Activated gamma-delta T cell treated with anti-CD3 and anti-CD28 coated beads, Interleukin-2, amount 50 U/mL, for 16 hours (primary cell): ENCODE results near the gene WDR38.
"Not testable (repeated sequence)": the region's sequence is repeated elsewhere in the genome, so short reads cannot be mapped to it uniquely, and the experiment has no call there.

ENCODE experiments used
- DNase-seq: peaks from one replicate; pipeline ENCODE4 v3.0.0-alpha.2; 2020; ENCODE audit warnings: low read depth

WDR38 gene

DNA sequence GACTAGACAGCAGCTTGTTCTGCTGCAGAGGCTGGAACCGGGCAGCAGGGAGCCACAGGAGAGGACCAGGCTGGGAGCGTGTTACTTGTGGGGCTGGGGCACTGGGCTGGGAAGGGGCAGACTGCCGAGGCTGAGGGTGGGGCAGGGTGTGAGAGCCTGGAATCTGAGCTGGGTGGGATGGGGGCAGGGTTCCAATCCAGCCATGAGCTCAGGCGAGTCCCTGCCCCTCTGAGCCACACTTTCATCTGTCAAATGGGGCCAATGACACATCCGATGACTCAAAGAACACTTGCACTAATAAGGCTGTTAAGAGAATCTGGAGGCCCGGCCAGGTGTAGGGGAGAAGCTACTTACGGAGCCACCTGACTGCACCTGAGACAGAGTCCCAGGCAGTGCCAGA is 18.7 kb upstream of the WDR38 start:
- no peak for DNase-seq

DNA sequence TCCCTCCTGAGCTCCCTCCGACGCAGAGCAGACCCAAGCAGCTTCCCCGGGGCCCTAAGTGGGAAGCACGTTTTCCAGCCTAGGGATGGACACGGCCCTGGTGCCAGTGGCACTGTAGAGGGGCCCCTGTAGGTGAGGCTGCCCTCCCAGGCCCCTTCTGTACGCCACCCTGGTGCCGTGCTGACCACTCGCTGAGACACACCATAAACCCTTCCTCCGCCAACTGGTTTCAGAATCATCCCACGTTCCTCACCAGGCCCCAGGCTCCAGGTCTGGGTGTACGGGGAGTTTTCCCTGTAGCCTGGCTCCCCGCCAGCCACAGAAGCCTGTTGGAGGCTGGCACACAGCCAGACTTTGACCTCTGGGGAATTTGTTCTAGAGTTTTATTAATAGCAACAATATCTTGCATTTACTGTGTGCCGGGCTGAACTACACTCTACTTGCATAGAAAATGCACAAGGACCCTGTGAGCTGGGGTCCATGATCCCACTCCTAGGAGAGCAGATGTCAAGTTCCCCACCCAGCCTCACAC is 18.2 kb upstream of the WDR38 start:
- no peak for DNase-seq

DNA sequence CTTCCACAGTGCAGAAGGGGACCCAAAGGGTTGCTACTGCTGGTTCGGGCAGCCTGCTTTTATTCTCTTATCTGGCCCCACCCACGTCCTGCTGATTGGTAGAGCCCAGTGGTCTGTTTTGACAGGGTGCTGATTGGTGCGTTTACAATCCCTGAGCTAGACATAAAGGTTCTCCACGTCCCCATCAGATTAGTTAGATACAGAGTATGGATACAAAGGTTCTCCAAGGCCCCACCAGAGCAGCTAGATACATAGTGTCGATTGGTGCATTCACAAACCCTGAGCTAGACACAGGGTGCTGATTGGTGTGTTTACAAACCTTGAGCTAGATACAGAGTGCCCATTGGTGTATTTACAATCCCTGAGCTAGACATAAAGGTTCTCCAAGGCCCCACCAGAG is 15.1 kb upstream of the WDR38 start:
- not testable (repeated sequence) for DNase-seq

DNA sequence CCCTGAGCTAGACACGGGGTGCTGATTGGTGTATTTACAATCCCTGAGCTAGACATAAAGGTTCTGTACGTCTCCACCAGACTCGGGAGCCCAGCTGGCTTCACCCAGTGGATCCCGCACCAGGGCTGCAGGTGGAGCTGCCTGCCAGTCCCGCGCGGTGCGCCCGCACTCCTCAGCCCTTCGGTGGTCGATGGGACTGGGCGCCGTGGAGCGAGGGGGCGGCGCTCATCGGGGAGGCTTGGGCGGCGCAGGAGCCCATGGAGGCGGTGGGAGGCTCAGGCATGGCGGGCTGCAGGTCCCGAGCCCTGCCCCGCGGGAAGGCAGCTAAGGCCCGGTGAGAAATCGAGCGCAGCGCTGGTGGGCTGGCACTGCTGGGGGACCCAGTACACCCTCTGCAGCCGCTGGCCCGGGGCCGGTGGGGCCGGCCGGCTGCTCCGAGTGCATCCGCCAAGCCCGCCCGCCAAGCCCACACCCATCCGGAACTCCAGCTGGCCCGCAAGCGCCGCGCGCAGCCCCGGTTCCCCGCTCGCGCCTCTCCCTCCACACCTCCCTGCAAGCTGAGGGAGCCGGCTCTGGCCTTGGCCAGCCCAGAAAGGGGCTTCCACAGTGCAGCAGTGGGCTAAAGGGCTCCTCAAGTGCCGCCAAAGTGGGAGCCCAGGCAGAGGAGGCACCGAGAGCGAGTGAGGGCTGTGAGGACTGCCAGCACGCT is 14.5 kb upstream of the WDR38 start:
- DNase-seq = not testable (repeated sequence)

DNA sequence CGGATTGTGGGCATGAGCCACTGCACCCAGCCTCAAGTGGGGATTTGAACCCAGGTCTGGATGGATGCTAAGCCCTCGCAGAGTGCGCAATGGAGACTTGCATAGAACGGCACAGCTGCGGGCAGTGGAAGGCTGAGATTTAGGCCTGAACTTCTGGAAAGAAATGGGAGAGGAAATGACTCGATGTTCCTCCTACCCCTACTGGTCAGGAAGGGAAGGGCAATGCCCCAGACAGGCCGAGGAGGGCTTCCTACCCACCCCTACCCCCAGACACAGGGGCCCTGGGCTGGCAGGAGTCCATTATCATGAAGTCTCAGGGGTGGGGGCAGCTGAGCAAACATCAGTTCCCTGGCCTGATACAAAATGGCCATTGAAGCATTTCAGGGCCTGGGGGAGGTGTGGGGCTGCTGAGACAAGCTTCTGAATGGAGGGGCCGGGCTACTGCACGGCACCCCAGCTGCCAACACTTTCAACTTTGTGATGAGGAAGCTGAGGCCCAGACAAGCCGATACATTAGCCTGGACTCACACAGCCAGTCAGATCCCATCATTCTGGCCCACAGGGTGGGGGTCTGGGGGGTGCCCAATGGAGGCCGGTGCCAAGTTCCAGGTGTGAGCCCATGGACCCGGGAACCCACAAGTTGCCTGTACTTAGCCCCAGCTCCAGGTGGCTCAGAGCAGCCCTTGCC is 13.5 kb upstream of the WDR38 start:
- no peak for DNase-seq

DNA sequence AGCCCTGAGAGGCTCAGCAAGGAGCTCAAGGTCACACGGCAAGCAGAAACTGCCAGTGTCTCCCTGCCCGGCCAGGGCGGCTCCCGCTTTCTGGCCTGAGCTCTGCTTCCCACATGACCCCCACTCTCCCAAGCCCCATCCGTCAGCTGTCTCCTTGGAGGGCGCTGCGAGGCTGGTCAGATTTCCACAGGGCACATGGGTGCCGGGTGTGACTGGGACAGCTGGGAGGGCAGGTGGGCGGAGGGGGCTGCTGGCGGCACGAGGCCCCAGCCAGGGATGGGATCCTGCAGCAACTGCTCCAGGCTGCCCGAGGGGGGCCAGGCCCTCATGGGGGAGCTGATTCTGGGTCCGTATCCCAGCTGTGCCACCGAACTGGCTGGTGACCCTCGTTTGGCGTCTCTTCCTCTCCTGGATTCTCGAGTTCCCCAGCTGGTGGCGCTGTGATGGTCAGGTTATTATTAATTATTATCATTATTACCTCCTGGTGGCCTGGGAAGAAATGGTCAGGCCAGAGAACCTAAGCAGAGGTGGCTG is 12.9 kb upstream of the WDR38 start:
- no peak for DNase-seq

DNA sequence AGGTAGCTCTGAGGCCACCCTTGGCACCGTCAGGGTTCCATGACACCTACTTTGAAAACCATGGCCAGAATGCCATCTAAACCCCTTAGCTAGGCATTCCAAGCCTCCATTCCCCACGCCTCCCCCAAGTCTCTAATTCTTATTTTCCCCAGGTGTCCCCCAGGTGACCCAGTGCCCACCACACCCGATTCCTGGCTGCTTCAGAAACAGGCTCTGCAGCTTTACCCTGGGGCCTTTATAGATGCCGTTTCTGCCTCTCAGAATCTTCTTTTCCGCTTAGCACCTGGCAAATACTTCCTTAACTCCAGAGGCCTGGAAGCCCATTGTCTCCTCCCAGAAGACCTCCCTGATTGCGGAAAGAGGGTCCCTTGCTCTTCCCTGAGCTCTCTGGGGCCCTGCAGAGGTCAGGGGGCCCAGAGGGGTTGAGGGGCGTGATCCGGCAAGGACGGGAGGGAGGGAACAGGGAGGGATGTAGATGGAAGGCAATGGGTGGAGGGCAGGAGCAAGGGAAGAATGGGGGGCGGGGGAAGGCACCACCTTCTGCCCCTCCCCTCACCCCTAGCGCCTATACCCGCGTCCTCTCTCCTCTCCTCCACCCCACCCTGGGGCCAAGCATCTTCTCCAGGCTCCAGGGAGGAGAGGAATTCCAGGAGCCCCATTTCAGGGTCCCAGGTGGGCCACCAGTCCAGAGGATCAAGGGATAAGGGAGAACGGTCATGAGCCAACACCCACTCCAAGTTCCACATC is 12.0 kb upstream of the WDR38 start:
- DNase-seq = no peak

DNA sequence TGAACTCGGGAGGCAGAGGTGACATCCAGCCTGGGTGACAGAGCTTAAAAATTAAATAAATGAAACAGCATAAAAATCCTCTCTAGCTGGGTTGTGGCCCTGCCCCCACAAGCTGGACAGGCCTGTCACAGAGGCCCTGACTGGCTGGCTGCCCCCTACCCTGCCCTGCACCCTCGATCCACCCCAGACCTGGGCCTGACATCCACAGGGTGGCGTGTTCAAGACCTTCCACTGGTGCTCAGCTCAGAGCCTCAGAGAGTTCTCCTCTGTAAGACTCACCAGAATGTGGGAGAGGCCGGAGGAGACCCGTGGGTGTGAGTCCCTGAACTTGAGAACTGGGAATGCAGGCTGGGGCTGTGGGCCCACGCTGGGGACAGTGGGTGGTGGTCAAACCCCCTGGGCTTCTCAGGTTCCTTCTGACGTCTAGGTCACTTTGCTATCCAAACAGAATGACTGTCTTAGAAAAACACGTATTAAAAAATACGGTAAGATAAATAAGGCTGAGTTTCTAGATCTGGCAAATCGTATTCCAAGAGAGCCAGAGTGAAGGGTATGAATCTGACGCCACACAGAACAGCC is 9.7 kb upstream of the WDR38 start:
- DNase-seq = no peak

DNA sequence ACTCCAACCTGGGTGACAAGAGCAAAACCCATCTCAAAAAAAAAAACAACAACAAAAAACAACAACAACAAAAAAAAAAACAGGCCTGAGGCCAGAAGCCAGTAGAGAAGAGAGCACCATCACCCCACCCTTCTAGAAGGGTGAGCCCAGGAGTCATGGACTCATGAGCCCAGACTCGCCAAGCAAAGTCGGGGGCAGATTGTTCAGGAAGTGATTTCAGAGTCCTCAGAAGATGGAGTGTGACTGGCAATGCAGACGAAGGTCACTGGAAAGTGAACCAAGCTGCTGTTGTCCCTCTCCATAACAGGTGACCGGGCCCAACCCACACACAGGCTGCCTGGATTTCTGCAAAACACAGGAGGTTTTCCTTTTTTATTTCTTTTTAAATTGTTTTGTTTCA is 9.0 kb upstream of the WDR38 start:
- DNase-seq = no peak

DNA sequence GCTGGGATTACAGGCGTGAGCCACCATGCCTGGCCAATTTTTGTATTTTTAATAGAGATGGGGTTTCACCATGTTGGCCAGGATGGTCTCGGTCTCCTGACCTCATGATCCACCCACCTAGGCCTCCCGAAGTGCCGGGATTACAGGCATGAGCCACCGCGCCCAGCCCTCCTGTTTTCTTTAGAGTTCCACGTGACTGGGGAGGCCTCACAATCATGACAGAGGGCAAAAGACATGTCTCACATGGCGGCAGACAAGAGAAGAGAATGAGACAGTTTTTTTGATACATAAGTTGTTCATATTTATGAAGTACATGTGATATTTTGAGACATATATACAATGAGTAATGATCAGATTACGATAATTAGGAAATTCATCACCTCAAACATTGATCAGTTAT is 6.8 kb upstream of the WDR38 start:
- not testable (repeated sequence) for DNase-seq

DNA sequence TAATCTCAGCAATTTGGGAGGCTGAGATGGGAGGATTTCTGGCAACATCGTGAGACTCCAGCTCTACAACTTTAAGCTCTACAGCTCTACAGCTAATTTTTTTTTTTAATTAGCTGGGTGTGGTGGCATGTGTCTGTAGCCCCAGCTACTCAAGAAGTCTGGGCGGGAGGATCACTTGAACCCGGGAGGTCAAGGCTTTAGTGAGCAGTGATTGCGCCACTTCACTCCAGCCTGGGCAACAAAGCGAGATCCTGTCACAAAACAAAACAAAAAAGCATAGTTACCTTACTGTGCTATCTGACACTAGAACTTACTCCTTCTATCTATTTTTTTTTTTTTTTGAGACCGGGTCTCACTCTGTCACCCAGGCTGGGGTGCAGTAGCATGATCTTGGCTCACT is 6.3 kb upstream of the WDR38 start:
- no peak for DNase-seq

DNA sequence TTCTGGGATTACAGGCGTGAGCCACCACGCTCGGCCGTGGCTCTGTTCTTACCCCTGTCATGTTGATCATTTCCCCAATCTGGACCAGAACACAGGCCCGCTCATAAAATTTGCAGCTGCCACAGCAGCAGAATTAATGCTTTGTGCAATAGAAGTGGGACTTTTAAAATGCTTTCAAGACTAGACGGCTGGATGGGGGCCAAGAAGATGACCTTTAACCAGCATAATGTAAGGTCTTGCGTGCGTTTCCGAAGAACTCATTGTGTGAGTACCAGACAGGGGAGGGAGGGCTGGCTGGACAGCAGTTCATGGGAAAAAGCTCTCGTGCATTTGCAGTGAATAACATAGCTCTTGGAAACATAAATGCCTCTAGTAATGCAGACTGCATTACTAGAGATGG is 3.5 kb upstream of the WDR38 start:
- DNase-seq = no peak

DNA sequence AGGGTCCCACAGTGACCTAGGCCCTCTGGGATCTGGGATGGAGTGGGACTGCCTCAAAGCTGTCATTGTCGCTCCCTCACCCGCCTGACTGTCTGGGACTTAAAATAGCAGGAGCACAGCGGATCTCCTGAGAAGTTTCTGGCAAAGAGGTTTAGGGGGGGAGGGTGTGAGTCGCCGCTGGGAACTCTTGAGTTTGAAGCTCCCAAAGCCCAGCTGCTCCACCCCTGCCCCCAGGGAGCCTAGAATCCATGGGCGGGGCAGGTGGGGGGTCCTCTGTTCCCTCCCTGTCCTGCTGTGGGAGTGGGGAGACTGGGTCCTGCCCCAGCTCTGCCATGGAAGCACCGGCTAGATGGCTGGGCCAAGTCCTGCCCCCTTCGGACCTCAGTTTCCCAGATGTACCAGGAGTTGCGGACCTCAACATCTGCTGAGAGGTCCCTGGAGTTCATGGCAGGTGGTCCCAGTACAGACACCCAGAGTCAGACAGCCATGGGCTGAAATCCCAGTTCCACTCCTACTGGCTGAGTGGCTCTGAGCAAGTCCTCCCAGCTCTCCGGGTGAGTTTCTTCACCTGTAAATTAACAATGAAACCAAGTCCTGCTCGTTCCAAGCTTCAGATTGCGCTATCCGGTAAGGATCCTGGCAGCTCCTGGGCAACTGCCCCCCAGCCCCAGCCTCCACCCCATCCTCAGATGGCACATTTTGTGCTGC is 985 bp upstream of the WDR38 start:
- DNase-seq = no peak

DNA sequence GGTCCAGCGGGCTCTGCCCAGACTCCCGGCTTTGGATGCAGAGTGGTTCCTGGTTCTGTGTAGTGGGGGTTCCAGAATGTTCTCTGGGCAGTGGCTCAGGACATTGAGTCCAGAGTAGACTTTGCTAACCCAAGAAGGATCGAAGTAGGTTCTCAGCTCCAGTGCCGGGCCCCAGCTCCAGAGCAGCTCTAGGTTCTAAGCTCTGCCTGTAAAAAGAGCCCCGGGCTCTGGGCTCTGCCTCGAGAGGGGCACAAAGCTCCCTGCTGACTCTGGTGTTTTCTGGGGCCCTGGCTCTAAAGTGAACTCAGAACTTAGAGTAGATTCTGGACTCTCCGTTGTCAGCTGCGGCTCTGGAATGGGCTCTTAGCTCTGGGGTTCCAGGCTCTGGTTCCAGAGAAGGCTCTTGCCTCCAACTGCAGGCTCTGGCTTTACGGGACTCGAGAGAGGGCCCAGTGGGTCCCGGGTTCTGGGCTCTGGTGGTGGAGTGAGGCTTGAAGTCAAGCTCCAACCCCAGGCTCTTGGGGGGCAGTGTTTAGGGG is 414 bp downstream of the WDR38 start:
- no peak for DNase-seq

DNA sequence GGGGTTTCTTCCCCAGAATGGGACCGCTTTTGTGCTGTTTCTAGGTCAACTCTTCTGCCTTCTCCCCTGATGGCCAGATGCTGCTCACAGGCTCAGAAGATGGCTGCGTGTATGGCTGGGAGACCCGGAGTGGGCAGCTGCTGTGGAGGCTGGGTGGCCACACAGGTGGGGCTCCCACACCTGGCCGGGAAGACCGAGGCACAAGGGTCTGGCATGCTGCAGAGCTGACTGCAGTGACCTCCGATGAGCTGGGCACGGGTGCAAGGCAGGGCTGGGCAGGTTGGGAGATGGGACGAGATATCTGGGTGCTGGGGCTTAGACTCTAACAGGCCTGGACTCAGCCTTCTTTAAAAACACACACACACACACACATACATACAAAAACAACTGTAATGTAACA is 901 bp downstream of the WDR38 start:
- no peak for DNase-seq

DNA sequence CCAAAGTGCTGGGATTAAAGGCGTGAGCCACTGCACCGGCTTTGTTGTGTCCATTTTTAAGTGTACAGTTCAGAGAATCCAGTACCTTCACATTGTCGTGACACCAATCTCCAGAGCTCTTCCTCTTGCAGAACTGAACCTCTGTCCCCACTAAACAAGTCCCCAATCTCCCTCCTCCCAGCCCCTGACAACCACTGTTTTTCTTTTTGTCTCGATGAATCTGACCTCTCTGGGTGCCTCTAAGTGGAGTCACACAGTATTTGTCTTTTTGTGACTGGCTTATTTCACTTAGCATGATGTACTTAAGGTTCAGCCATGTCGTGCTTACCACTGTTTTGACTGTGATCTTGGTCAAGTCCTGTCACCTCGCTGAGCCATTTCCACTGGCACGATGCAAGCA is 1.6 kb downstream of the WDR38 start:
- no peak for DNase-seq

DNA sequence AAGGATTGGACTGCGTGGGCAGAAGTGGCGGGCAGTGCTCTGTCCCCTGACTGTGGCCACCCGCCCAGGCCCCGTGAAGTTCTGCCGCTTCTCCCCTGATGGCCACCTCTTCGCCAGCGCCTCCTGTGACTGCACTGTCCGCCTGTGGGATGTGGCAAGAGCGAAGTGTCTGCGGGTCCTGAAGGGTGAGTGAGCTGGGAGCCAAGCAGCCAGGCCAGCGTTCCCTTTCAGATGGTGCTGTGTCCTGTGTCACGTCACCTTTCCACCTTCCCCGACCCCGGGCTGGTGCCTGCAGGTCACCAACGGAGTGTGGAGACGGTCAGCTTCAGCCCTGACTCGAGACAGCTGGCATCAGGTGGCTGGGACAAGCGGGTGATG is 2.3 kb downstream of the WDR38 start:
- DNase-seq = no peak

DNA sequence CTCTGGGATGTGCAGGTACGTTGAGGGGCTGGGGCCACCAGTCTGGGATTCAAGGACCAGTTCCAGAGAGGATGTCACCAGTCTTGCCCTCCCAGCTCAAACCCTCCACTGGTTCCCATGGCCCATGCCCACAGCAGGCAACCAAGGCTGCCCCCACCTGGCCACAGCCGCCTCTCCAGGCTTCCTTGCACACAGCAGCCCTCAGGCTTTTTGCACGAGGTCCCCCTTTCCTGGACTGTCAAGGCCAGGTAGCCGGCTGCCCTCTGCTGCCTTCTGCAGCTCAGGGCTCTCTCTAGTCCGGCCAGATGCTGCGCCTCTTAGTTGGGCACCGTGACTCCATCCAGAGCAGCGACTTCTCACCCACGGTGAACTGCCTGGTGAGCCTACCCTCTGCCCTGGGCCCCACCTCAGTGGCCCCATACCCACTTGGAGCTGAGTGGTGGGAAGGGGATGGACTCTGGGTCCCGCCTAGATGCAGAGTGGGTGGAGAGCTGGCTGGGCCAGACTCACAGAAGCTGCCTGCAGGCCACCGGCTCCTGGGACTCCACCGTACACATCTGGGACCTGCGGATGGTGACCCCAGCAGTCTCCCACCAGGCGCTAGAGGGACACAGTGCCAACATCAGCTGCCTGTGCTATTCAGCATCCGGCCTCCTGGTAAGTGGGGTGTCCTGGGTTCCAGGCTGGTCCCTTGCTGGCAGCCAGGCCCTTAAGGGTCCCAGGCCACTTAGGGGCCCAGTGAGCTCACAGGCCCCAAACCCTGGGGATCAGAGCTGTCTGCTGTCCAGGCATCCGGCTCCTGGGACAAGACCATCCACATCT is 2.9 kb downstream of the WDR38 start:
- DNase-seq = no peak

DNA sequence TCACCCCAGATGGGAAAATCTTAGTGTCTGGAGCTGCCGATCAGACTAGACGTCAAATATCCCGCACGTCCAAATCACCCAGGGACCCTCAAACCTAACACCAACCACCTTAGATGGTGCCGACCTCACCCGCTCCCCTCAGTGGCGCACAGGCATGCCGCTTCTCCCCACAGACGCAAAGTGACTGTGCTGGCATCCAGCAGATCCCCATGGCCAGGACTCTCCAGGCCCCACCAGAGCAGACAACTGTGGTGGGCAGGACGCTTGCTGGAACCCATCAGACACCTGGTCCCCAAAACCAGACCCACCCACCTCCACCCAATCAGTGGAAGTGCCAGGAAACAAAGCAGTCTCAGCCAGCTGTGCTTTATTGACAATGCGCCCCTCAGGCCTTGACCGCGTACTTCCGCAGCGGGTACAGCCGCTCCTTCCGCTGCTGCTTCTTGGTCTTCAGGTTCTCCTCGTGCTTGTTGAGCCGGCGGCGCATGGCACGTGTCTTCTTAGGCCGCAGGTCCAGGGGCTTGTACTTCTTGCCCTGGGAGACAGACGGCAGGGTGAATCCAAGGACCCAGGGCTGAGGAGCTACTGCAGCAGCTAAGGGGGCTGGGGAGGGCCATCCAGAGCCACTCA is 4.4 kb downstream of the WDR38 start:
- no peak for DNase-seq
